H9 (cell line): ENCODE results near the gene TM9SF4. TPM values are rescaled to one million over a fixed set of nuclear protein-coding genes. Genes with fewer than 3 reads are reported as not detected.

Source experiments
- DNase-seq: peaks from one replicate; pipeline ENCODE4 v3.0.0-alpha.2; 2017
- H2AFZ ChIP-seq: one replicate; pipeline ENCODE4 v1.6.1; 2013; ENCODE audit warnings: mild to moderate bottlenecking, low read length, control low read depth, moderate library complexity
- H2AK5ac ChIP-seq: 2 replicates; pipeline ENCODE4 v1.6.1; 2013; ENCODE audit warnings: low read length, control low read depth, mixed read lengths; ENCODE audit not compliant: insufficient read length
- H2BK120ac ChIP-seq: one replicate; pipeline ENCODE4 v1.6.1; 2013; ENCODE audit warnings: low read depth, mild to moderate bottlenecking, low read length, control low read depth, inconsistent platforms; ENCODE audit not compliant: poor library complexity, severe bottlenecking
- H2BK12ac ChIP-seq: 2 replicates; pipeline ENCODE4 v1.6.1; 2013; ENCODE audit warnings: low read length, control low read depth, mixed read lengths, low read depth; ENCODE audit not compliant: insufficient read length
- H2BK15ac ChIP-seq: 2 replicates; pipeline ENCODE4 v1.6.1; 2013; ENCODE audit warnings: low read depth, low read length, control low read depth
- H2BK20ac ChIP-seq: one replicate; pipeline ENCODE4 v1.6.1; 2013; ENCODE audit warnings: low read depth, mild to moderate bottlenecking, low read length, control low read depth, inconsistent platforms; ENCODE audit not compliant: poor library complexity, severe bottlenecking
- H2BK5ac ChIP-seq: 2 replicates; pipeline ENCODE4 v1.6.1; 2013; ENCODE audit warnings: low read length, control low read depth, mixed read lengths; ENCODE audit not compliant: insufficient read length
- H3K14ac ChIP-seq: 2 replicates; pipeline ENCODE4 v1.6.1; 2013; ENCODE audit warnings: low read length, control low read depth; ENCODE audit not compliant: insufficient read depth
- H3K18ac ChIP-seq: 2 replicates; pipeline ENCODE4 v1.6.1; 2013; ENCODE audit warnings: low read depth, mild to moderate bottlenecking, mixed read lengths, low read length, control low read depth; ENCODE audit not compliant: insufficient read length
- H3K23ac ChIP-seq: 2 replicates; pipeline ENCODE4 v1.6.1; 2013; ENCODE audit warnings: low read length, control low read depth, mixed read lengths, low read depth; ENCODE audit not compliant: insufficient read length
- H3K23me2 ChIP-seq: 2 replicates; pipeline ENCODE4 v1.6.1; 2013; ENCODE audit warnings: low read depth, mild to moderate bottlenecking, mixed read lengths, low read length, control low read depth; ENCODE audit not compliant: insufficient read length, poor library complexity, severe bottlenecking
- H3K27ac ChIP-seq: 2 replicates; pipeline ENCODE4 v1.5.1; 2013; ENCODE audit warnings: low read length, control low read depth, mixed read lengths, low read depth; ENCODE audit not compliant: insufficient read length
- H3K27me3 ChIP-seq: 2 replicates; pipeline ENCODE4 v1.6.1; 2013; ENCODE audit warnings: low read length, control low read depth, inconsistent platforms; ENCODE audit not compliant: insufficient read depth
- H3K4ac ChIP-seq: 2 replicates; pipeline ENCODE4 v1.6.1; 2013; ENCODE audit warnings: low read depth, mild to moderate bottlenecking, control low read depth, inconsistent platforms, low read length, moderate library complexity
- H3K4me1 ChIP-seq: 2 replicates; pipeline ENCODE4 v1.6.1; 2013; ENCODE audit warnings: low read length, control low read depth, inconsistent platforms; ENCODE audit not compliant: insufficient read depth
- H3K4me2 ChIP-seq: 2 replicates; pipeline ENCODE4 v1.6.1; 2013; ENCODE audit warnings: low read length, control low read depth, mixed read lengths; ENCODE audit not compliant: insufficient read length, insufficient read depth
- H3K56ac ChIP-seq: 2 replicates; pipeline ENCODE4 v1.6.1; 2013; ENCODE audit warnings: low read depth, mild to moderate bottlenecking, mixed read lengths, low read length, control low read depth; ENCODE audit not compliant: insufficient read length
- H3K79me1 ChIP-seq: 2 replicates; pipeline ENCODE4 v1.6.1; 2013; ENCODE audit warnings: low read depth, mild to moderate bottlenecking, moderate library complexity, low read length, control low read depth, inconsistent platforms; ENCODE audit not compliant: insufficient read depth, poor library complexity, severe bottlenecking
- H3K79me2 ChIP-seq: 2 replicates; pipeline ENCODE4 v1.6.1; 2013; ENCODE audit warnings: low read length, control low read depth, inconsistent platforms; ENCODE audit not compliant: insufficient read depth
- H3K9ac ChIP-seq: 2 replicates; pipeline ENCODE4 v1.6.1; 2013; ENCODE audit warnings: low read length, control low read depth, mixed read lengths; ENCODE audit not compliant: insufficient read length; ENCODE audit errors: extremely low read depth
- H3K9me3 ChIP-seq: one replicate; pipeline ENCODE4 v1.6.1; 2013; ENCODE audit warnings: low read depth, low read length, inconsistent platforms; ENCODE audit not compliant: control insufficient read depth
- H3T11ph ChIP-seq: one replicate; pipeline ENCODE4 v1.6.1; 2013; ENCODE audit warnings: mild to moderate bottlenecking, low read length, control low read depth, inconsistent platforms
- H4K20me1 ChIP-seq: one replicate; pipeline ENCODE4 v1.6.1; 2013; ENCODE audit not compliant: control insufficient read depth, insufficient read length, insufficient read depth
- H4K5ac ChIP-seq: 2 replicates; pipeline ENCODE4 v1.6.1; 2013; ENCODE audit warnings: low read depth, mild to moderate bottlenecking, mixed read lengths, low read length, control low read depth; ENCODE audit not compliant: insufficient read length
- H4K8ac ChIP-seq: replicated peaks from 2 replicates; pipeline ENCODE4 v1.6.1; 2013; ENCODE audit warnings: low read length, control low read depth, mixed read lengths, low read depth; ENCODE audit not compliant: insufficient read length
- H4K91ac ChIP-seq: 2 replicates; pipeline ENCODE4 v1.6.1; 2013; ENCODE audit warnings: low read depth, mild to moderate bottlenecking, moderate library complexity, mixed read lengths, low read length, control low read depth; ENCODE audit not compliant: insufficient read length
- H3K27ac Mint-ChIP-seq, 3 experiments: 2 replicates in 2 of 3; 3 replicates in 1 of 3; pipeline ENCODE4 v1.8.0; 2020 to 2021; ENCODE audit warnings: mixed read lengths in 3 of 3, mild to moderate bottlenecking in 1 of 3, moderate library complexity in 1 of 3
- H3K27me3 Mint-ChIP-seq: 2 replicates; pipeline ENCODE4 v1.8.0; 2021; ENCODE audit warnings: low read depth, mild to moderate bottlenecking, moderate library complexity, mixed read lengths
- H3K36me3 Mint-ChIP-seq, 3 experiments: 2 replicates in 2 of 3; 3 replicates in 1 of 3; pipeline ENCODE4 v1.8.0; 2020 to 2021; ENCODE audit warnings: low read depth in 3 of 3, mixed read lengths in 3 of 3; ENCODE audit not compliant: insufficient read depth in 1 of 3
- H3K4me1 Mint-ChIP-seq, 2 experiments: 2 replicates each; pipeline ENCODE4 v1.8.0; 2020; ENCODE audit warnings: mixed read lengths in 2 of 2
- H3K4me3 Mint-ChIP-seq, 2 experiments: 2 replicates in 1 of 2; 3 replicates in 1 of 2; pipeline ENCODE4 v1.8.0; 2020 to 2021; ENCODE audit warnings: mild to moderate bottlenecking in 2 of 2, mixed read lengths in 2 of 2, moderate library complexity in 1 of 2
- H3K9me3 Mint-ChIP-seq, 2 experiments: 2 replicates in 1 of 2; 3 replicates in 1 of 2; pipeline ENCODE4 v1.8.0; 2020; ENCODE audit warnings: mild to moderate bottlenecking in 2 of 2, mixed read lengths in 2 of 2, moderate library complexity in 1 of 2
- WGBS: extraction: QIAGEN DNeasy Blood & Tissue Kit; methylation state at CpG from one replicate; pipeline ENCODE4 v1.1.7; 2013; ENCODE audit warnings: missing lambda C conversion rate, low lambda C conversion rate, mixed read lengths; ENCODE audit not compliant: insufficient read length; ENCODE audit errors: extremely low coverage; 5-methylcytosine and 5-hydroxymethylcytosine counted together
- total RNA-seq: library from RNA; stranded (reverse); gene quantifications from 2 replicates; pipeline ENCODE4 v1.2.1, GENCODE V29; 2021
- TF ChIP-seq, protein P1 (sequence below): fragments of 200-600 bp; sonication (generic); conservative IDR thresholded peaks from 3 replicates; pipeline ENCODE4 v1.8.0; 2021; ENCODE audit warnings: antibody characterized with exemption, mild to moderate bottlenecking

TM9SF4 gene
- total RNA-seq, 1 experiment from 2014 or later, result 62.3 TPM

DNA sequence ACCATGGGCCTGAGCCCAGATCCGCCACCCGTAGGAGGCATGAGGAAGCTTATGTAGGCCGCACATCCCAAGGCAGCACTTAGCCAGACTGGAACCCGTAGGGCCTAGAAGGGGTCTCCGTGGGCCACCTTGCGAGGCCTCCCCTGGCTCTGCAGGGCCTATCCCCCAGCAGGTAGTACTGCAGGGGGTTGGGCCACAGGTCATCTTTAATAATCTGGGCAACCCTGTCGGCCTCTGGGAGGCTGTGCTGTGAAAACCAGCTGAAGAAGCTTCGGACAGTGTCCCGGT lies 79.6 kb downstream of the TM9SF4 start:
- H3K79me2 ChIP-seq, result no peaks in the 10 kb centered on the region
- no peak overlapping the region for H2BK20ac ChIP-seq
- no peak for DNase-seq
- Mint-ChIP-seq H3K4me1 (peaks cover 16 to 19% of the 10 kb centered on the region in 2 experiments), H3K36me3 (peaks cover 4 to 21% (median 13%) of the 10 kb centered on the region in 3 experiments; a peak in 5 of 7 replicates), H3K9me3 (no peaks in the 10 kb centered on the region; a peak in 1 of 5 replicates), H3K4me3 (peak overlapping the region; percentile 74 to 84), H3K27ac (no peak overlapping the region; a peak in 1 of 7 replicates), H3K27me3 (no peaks in the 10 kb centered on the region)
- no peaks in the 10 kb centered on the region for H3K27me3 ChIP-seq
- H3K23me2 ChIP-seq, result peaks cover 14% of the 10 kb centered on the region
- no peak overlapping the region for H2BK5ac ChIP-seq
- H3K56ac ChIP-seq, result no peak overlapping the region
- H3T11ph ChIP-seq, result no peak overlapping the region
- H4K5ac ChIP-seq, result no peak overlapping the region
- no peaks in the 10 kb centered on the region for H3K79me1 ChIP-seq
- no peak overlapping the region for H2BK120ac ChIP-seq
- no peaks in the 10 kb centered on the region for H3K9me3 ChIP-seq
- H3K4ac ChIP-seq, result no peak overlapping the region
- WGBS, result no CpG with 5 or more reads among the region's 9 CpGs
- no peak overlapping the region for H2AK5ac ChIP-seq
- H4K20me1 ChIP-seq, result no peaks in the 10 kb centered on the region
- H3K14ac ChIP-seq, result no peak overlapping the region
- H4K91ac ChIP-seq, result no peak overlapping the region
- no peaks in the 10 kb centered on the region for H3K4me1 ChIP-seq
- H3K18ac ChIP-seq, result no peak overlapping the region
- H3K4me2 ChIP-seq, result peak overlapping the region; percentile 50
- no peak overlapping the region for H2AFZ ChIP-seq
- no peak overlapping the region for H4K8ac ChIP-seq
- H3K9ac ChIP-seq, result no peak overlapping the region
- H2BK12ac ChIP-seq, result no peak overlapping the region
- H2BK15ac ChIP-seq, result no peak overlapping the region
- no peak overlapping the region for H3K27ac ChIP-seq
- no peak overlapping the region for H3K23ac ChIP-seq
- TF ChIP-seq, protein P1, sequence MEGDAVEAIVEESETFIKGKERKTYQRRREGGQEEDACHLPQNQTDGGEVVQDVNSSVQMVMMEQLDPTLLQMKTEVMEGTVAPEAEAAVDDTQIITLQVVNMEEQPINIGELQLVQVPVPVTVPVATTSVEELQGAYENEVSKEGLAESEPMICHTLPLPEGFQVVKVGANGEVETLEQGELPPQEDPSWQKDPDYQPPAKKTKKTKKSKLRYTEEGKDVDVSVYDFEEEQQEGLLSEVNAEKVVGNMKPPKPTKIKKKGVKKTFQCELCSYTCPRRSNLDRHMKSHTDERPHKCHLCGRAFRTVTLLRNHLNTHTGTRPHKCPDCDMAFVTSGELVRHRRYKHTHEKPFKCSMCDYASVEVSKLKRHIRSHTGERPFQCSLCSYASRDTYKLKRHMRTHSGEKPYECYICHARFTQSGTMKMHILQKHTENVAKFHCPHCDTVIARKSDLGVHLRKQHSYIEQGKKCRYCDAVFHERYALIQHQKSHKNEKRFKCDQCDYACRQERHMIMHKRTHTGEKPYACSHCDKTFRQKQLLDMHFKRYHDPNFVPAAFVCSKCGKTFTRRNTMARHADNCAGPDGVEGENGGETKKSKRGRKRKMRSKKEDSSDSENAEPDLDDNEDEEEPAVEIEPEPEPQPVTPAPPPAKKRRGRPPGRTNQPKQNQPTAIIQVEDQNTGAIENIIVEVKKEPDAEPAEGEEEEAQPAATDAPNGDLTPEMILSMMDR, result no peak
